ENCODE measurements around the gene NAV3.

NAV3 gene

GRCh38 chr12:77808534-77808933 is 22.2 kb upstream of the NAV3 start:
- DNase-seq (ENCODE audit: insufficient read length, low spot score) (no peak), FAIRE-seq (no peak)
- no peak for TF ChIP-seq POU2F2 (IDR thresholded peaks at IDR 0.05; ENCODE audit: low read depth, low read length)
- TF ChIP-seq PAX5 (IDR thresholded peaks at IDR 0.05; ENCODE audit: insufficient read depth, low read length, severe bottlenecking) = no peak
- TF ChIP-seq TAF1 (IDR thresholded peaks at IDR 0.05; ENCODE audit: low read depth, low read length) = no peak
- TF ChIP-seq POLR2AphosphoS5 (IDR thresholded peaks at IDR 0.05; ENCODE audit: low read depth, low read length) = no peak
- no peak for TF ChIP-seq POLR2A (IDR thresholded peaks at IDR 0.05; ENCODE audit: low read depth, low read length)
- TF ChIP-seq SPI1 (IDR thresholded peaks at IDR 0.05; ENCODE audit: low read depth, low read length) = no peak

- no peak for TF ChIP-seq SPI1 (IDR thresholded peaks at IDR 0.05; ENCODE audit: low read depth, low read length)
- no peak for TF ChIP-seq PAX5 (IDR thresholded peaks at IDR 0.05; ENCODE audit: insufficient read depth, low read length, severe bottlenecking)
- TF ChIP-seq TAF1 (IDR thresholded peaks at IDR 0.05; ENCODE audit: low read depth, low read length) = no peak
- no peak for TF ChIP-seq POLR2AphosphoS5 (IDR thresholded peaks at IDR 0.05; ENCODE audit: low read depth, low read length)
- TF ChIP-seq POLR2A (IDR thresholded peaks at IDR 0.05; ENCODE audit: low read depth, low read length) = no peak
- TF ChIP-seq POU2F2 (IDR thresholded peaks at IDR 0.05; ENCODE audit: low read depth, low read length) = no peak
- DNase-seq (ENCODE audit: insufficient read length, low spot score) = no peak
- FAIRE-seq = no peak
Measured at GRCh38 chr12:77813558-77813957, 17.1 kb upstream of the NAV3 start.

GRCh38 chr12:77814386-77814785 is 16.3 kb upstream of the NAV3 start:
- DNase-seq (ENCODE audit: insufficient read length, low spot score) = no peak
- TF ChIP-seq POLR2AphosphoS5 (IDR thresholded peaks at IDR 0.05; ENCODE audit: low read depth, low read length) (no peak), SPI1 (IDR thresholded peaks at IDR 0.05; ENCODE audit: low read depth, low read length) (no peak), TAF1 (IDR thresholded peaks at IDR 0.05; ENCODE audit: low read depth, low read length) (no peak), PAX5 (IDR thresholded peaks at IDR 0.05; ENCODE audit: insufficient read depth, low read length, severe bottlenecking) (no peak), POU2F2 (IDR thresholded peaks at IDR 0.05; ENCODE audit: low read depth, low read length) (no peak), POLR2A (IDR thresholded peaks at IDR 0.05; ENCODE audit: low read depth, low read length) (no peak)
- no peak for FAIRE-seq

GRCh38 chr12:77816196-77816595 is 14.5 kb upstream of the NAV3 start:
- TF ChIP-seq PAX5 (IDR thresholded peaks at IDR 0.05; ENCODE audit: insufficient read depth, low read length, severe bottlenecking) (no peak), SPI1 (IDR thresholded peaks at IDR 0.05; ENCODE audit: low read depth, low read length) (peak; percentile 88)
- DNase-seq (ENCODE audit: insufficient read length, low spot score) = peak; percentile 1
- FAIRE-seq = no peak

- TF ChIP-seq POU2F2 (IDR thresholded peaks at IDR 0.05; ENCODE audit: low read depth, low read length) (no peak), POLR2A (IDR thresholded peaks at IDR 0.05; ENCODE audit: low read depth, low read length) (no peak), SPI1 (IDR thresholded peaks at IDR 0.05; ENCODE audit: low read depth, low read length) (no peak), TAF1 (IDR thresholded peaks at IDR 0.05; ENCODE audit: low read depth, low read length) (no peak), POLR2AphosphoS5 (IDR thresholded peaks at IDR 0.05; ENCODE audit: low read depth, low read length) (no peak), PAX5 (IDR thresholded peaks at IDR 0.05; ENCODE audit: insufficient read depth, low read length, severe bottlenecking) (no peak)
- DNase-seq (ENCODE audit: insufficient read length, low spot score) (no peak), FAIRE-seq (no peak)
Measured at GRCh38 chr12:77817276-77817675, 13.4 kb upstream of the NAV3 start.

- TF ChIP-seq TAF1 (IDR thresholded peaks at IDR 0.05; ENCODE audit: low read depth, low read length) (no peak), POLR2AphosphoS5 (IDR thresholded peaks at IDR 0.05; ENCODE audit: low read depth, low read length) (no peak), SPI1 (IDR thresholded peaks at IDR 0.05; ENCODE audit: low read depth, low read length) (no peak), POLR2A (IDR thresholded peaks at IDR 0.05; ENCODE audit: low read depth, low read length) (no peak), POU2F2 (IDR thresholded peaks at IDR 0.05; ENCODE audit: low read depth, low read length) (no peak), PAX5 (IDR thresholded peaks at IDR 0.05; ENCODE audit: insufficient read depth, low read length, severe bottlenecking) (no peak)
- DNase-seq (ENCODE audit: insufficient read length, low spot score) (no peak), FAIRE-seq (no peak)
Measured at GRCh38 chr12:77818351-77818750, 12.3 kb upstream of the NAV3 start.

- no peak for FAIRE-seq
- no peak for TF ChIP-seq PAX5 (IDR thresholded peaks at IDR 0.05; ENCODE audit: insufficient read depth, low read length, severe bottlenecking)
- no peak for TF ChIP-seq POU2F2 (IDR thresholded peaks at IDR 0.05; ENCODE audit: low read depth, low read length)
- TF ChIP-seq POLR2A (IDR thresholded peaks at IDR 0.05; ENCODE audit: low read depth, low read length) = no peak
- no peak for TF ChIP-seq SPI1 (IDR thresholded peaks at IDR 0.05; ENCODE audit: low read depth, low read length)
- TF ChIP-seq POLR2AphosphoS5 (IDR thresholded peaks at IDR 0.05; ENCODE audit: low read depth, low read length) = no peak
- TF ChIP-seq TAF1 (IDR thresholded peaks at IDR 0.05; ENCODE audit: low read depth, low read length) = no peak
- DNase-seq (ENCODE audit: insufficient read length, low spot score) = no peak
Measured at GRCh38 chr12:77821699-77822203, 8.9 kb upstream of the NAV3 start.

- no peak for FAIRE-seq
- TF ChIP-seq PAX5 (IDR thresholded peaks at IDR 0.05; ENCODE audit: insufficient read depth, low read length, severe bottlenecking) = no peak
- no peak for TF ChIP-seq POU2F2 (IDR thresholded peaks at IDR 0.05; ENCODE audit: low read depth, low read length)
- TF ChIP-seq POLR2AphosphoS5 (IDR thresholded peaks at IDR 0.05; ENCODE audit: low read depth, low read length) = no peak
- no peak for TF ChIP-seq TAF1 (IDR thresholded peaks at IDR 0.05; ENCODE audit: low read depth, low read length)
- no peak for TF ChIP-seq SPI1 (IDR thresholded peaks at IDR 0.05; ENCODE audit: low read depth, low read length)
- TF ChIP-seq POLR2A (IDR thresholded peaks at IDR 0.05; ENCODE audit: low read depth, low read length) = no peak
- DNase-seq (ENCODE audit: insufficient read length, low spot score) = no peak
Measured at GRCh38 chr12:77833329-77833728, 2.6 kb downstream of the NAV3 start.

GRCh38 chr12:77834618-77835017 is 3.9 kb downstream of the NAV3 start:
- TF ChIP-seq POLR2A (IDR thresholded peaks at IDR 0.05; ENCODE audit: low read depth, low read length) = no peak
- no peak for TF ChIP-seq SPI1 (IDR thresholded peaks at IDR 0.05; ENCODE audit: low read depth, low read length)
- no peak for TF ChIP-seq POU2F2 (IDR thresholded peaks at IDR 0.05; ENCODE audit: low read depth, low read length)
- TF ChIP-seq POLR2AphosphoS5 (IDR thresholded peaks at IDR 0.05; ENCODE audit: low read depth, low read length) = no peak
- no peak for TF ChIP-seq PAX5 (IDR thresholded peaks at IDR 0.05; ENCODE audit: insufficient read depth, low read length, severe bottlenecking)
- TF ChIP-seq TAF1 (IDR thresholded peaks at IDR 0.05; ENCODE audit: low read depth, low read length) = no peak
- no peak for DNase-seq (ENCODE audit: insufficient read length, low spot score)

GRCh38 chr12:77835969-77836368 is 5.3 kb downstream of the NAV3 start:
- no peak for FAIRE-seq
- DNase-seq (ENCODE audit: insufficient read length, low spot score) = no peak

More at GRCh38 chr12:77834618-77835017, 3.9 kb downstream of the NAV3 start:
- FAIRE-seq = no peak

More at GRCh38 chr12:77835969-77836368, 5.3 kb downstream of the NAV3 start:
- TF ChIP-seq PAX5 (IDR thresholded peaks at IDR 0.05; ENCODE audit: insufficient read depth, low read length, severe bottlenecking) (no peak), POLR2A (IDR thresholded peaks at IDR 0.05; ENCODE audit: low read depth, low read length) (no peak), TAF1 (IDR thresholded peaks at IDR 0.05; ENCODE audit: low read depth, low read length) (no peak), POLR2AphosphoS5 (IDR thresholded peaks at IDR 0.05; ENCODE audit: low read depth, low read length) (no peak), SPI1 (IDR thresholded peaks at IDR 0.05; ENCODE audit: low read depth, low read length) (no peak), POU2F2 (IDR thresholded peaks at IDR 0.05; ENCODE audit: low read depth, low read length) (no peak)
